Left ventricle myocardium inferior (tissue), 1 donor: ENCODE results near the gene POLA1. TPM values are rescaled to one million over a fixed set of nuclear protein-coding genes. Genes with fewer than 3 reads are reported as not detected.
A peak's percentile ranks its signal among the peaks of the same experiment; 100 is the strongest.

Experiments
- DNase-seq: peaks from one replicate; pipeline ENCODE4 v3.0.0-alpha.2; 2020
- H3K27ac ChIP-seq: fragments of 200-600 bp; replicated peaks from 2 replicates; pipeline ENCODE4 v1.8.0; 2021
- H3K27me3 ChIP-seq: fragments of 200-600 bp; 2 replicates; pipeline ENCODE4 v1.8.0; 2021; ENCODE audit warnings: low read depth
- H3K36me3 ChIP-seq: fragments of 200-600 bp; 2 replicates; pipeline ENCODE4 v1.8.0; 2021
- H3K4me1 ChIP-seq: fragments of 200-600 bp; 2 replicates; pipeline ENCODE4 v1.8.0; 2021
- H3K4me3 ChIP-seq: fragments of 200-600 bp; 2 replicates; pipeline ENCODE4 v1.8.0; 2021; ENCODE audit warnings: mild to moderate bottlenecking, moderate library complexity
- H3K9me3 ChIP-seq: fragments of 200-600 bp; replicated peaks from 2 replicates; pipeline ENCODE4 v1.8.0; 2021
- intact Hi-C: fragments of 100-400 bp; cut with micrococcal nuclease; formaldehyde crosslinking; loops from one replicate; pipeline ENCODE4 v1.11.0; 2022
- total RNA-seq: library from RNA; stranded (reverse); fragmentation: NEBNext Ultra II Directional; extraction: Animal tissue kit (Norgen Biotek cat#: 25700); gene quantifications from one replicate; pipeline ENCODE4 v1.2.1, GENCODE V29; 2021
- TF ChIP-seq, protein P1 (sequence below): fragments of 200-600 bp; IDR thresholded peaks from 2 replicates; pipeline ENCODE4 v1.8.0; 2021; ENCODE audit warnings: antibody characterized with exemption, mild to moderate bottlenecking, borderline replicate concordance
- donor health status: DM: no; HTN: yes; CAD: no; lungs with severe emphysema.

The POLA1 gene
- total RNA-seq, 1 donor from 2014 or later: 7.3 TPM

GRCh38 chrX:24676403-24677024, 17.2 kb upstream of the POLA1 start:
- intact Hi-C loops: no loop called here
- no peaks in the 10 kb centered on the region for H3K9me3 ChIP-seq
- no peaks in the 10 kb centered on the region for H3K27me3 ChIP-seq
- DNase-seq: no peak
- H3K36me3 ChIP-seq: no peaks in the 10 kb centered on the region
- H3K4me1 ChIP-seq: no peaks in the 10 kb centered on the region
- no peak overlapping the region for H3K4me3 ChIP-seq
- TF ChIP-seq, protein P1, sequence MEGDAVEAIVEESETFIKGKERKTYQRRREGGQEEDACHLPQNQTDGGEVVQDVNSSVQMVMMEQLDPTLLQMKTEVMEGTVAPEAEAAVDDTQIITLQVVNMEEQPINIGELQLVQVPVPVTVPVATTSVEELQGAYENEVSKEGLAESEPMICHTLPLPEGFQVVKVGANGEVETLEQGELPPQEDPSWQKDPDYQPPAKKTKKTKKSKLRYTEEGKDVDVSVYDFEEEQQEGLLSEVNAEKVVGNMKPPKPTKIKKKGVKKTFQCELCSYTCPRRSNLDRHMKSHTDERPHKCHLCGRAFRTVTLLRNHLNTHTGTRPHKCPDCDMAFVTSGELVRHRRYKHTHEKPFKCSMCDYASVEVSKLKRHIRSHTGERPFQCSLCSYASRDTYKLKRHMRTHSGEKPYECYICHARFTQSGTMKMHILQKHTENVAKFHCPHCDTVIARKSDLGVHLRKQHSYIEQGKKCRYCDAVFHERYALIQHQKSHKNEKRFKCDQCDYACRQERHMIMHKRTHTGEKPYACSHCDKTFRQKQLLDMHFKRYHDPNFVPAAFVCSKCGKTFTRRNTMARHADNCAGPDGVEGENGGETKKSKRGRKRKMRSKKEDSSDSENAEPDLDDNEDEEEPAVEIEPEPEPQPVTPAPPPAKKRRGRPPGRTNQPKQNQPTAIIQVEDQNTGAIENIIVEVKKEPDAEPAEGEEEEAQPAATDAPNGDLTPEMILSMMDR: peak; percentile 60
- no peak overlapping the region for H3K27ac ChIP-seq

DNA sequence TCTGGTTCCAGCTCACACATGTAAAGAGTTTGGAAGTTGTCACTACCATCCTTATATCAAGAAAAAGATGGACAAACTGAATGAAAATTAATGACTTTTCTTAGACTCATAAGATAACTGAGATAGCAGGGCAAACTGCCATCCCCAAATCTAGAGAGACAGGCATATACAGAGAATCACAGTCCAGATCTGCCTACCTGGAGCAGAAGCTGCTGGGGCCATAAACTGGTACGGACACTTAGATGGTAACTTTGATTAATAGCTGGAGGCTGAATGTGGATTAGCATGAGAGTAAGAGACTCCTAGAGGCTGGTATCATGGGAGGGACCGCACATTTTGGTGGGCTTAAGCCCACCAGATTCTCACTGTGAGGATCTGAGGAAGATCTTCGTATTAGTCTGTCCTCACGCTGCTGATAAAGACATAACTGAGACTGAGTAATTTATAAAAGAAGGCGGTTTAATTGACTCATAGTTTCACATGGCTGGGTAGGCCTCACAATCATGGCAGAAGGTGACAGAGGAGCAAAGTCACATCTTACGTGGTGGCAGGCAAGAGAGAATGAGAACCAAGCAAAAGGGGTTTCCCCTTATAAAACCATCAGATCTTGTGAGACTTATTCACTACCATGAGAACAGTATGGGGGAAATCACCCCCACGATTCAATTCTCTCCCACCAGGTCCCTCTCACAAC, 10.8 kb upstream of the POLA1 start:
- intact Hi-C loops: no loop called here
- no peaks in the 10 kb centered on the region for H3K4me1 ChIP-seq
- H3K4me3 ChIP-seq: no peak overlapping the region
- TF ChIP-seq, protein P1: no peak
- H3K36me3 ChIP-seq: no peaks in the 10 kb centered on the region
- H3K27ac ChIP-seq: no peak overlapping the region
- no peaks in the 10 kb centered on the region for H3K27me3 ChIP-seq
- no peaks in the 10 kb centered on the region for H3K9me3 ChIP-seq
- no peak for DNase-seq

GRCh38 chrX:24684048-24684447, 9.7 kb upstream of the POLA1 start:
- intact Hi-C loops: no loop called here
- DNase-seq: no peak
- Histone ChIP-seq H3K9me3 (no peaks in the 10 kb centered on the region), H3K36me3 (no peaks in the 10 kb centered on the region), H3K27me3 (no peaks in the 10 kb centered on the region), H3K4me3 (no peak overlapping the region), H3K27ac (no peak overlapping the region), H3K4me1 (no peaks in the 10 kb centered on the region)
- TF ChIP-seq, protein P1: no peak

DNA sequence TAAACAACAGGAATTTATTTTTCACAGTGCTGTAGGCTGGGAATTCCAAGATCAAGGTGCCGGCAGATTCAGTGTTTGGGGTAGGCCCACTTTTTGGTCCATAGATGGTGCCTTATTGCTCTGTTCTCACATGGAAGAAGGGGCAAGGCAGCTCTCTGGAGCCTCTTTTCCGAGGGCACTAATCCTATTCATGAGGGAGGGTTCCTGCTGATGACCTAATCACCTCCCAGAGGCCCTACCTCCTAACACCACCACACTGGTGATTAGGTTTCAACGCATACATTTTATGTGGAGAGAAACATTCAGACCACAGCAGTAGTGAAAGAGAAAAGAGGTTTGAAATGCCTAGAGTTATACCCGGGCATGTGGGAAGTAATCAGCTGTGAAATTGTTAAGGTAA, 1.4 kb upstream of the POLA1 start:
- intact Hi-C loops: no loop called here
- DNase-seq: no peak
- H3K9me3 ChIP-seq: no peaks in the 10 kb centered on the region
- TF ChIP-seq, protein P1: no peak
- no peaks in the 10 kb centered on the region for H3K27me3 ChIP-seq
- H3K27ac ChIP-seq: no peak overlapping the region
- peaks cover 15% of the 10 kb centered on the region for H3K4me1 ChIP-seq
- H3K36me3 ChIP-seq: no peaks in the 10 kb centered on the region
- H3K4me3 ChIP-seq: no peak overlapping the region

- H3K4me3 ChIP-seq: peak overlapping the region; percentile 78
Observed at GRCh38 chrX:24694825-24695224, 1.1 kb downstream of the POLA1 start.

More at GRCh38 chrX:24694825-24695224, 1.1 kb downstream of the POLA1 start:
- Histone ChIP-seq H3K9me3 (no peaks in the 10 kb centered on the region), H3K4me1 (peaks cover 15% of the 10 kb centered on the region), H3K36me3 (peaks cover 3% of the 10 kb centered on the region), H3K27ac (no peak overlapping the region), H3K27me3 (no peaks in the 10 kb centered on the region)
- TF ChIP-seq, protein P1: no peak
- intact Hi-C loops: no loop called here
- DNase-seq: no peak
